HS-5 (cell line): ENCODE results near the gene MPV17L2.

Source experiments
- DNase-seq: peaks from one replicate; pipeline ENCODE4 v3.0.0-alpha.2; 2012; ENCODE audit warnings: low read depth

Gene MPV17L2

GRCh38 chr19:18218600-18218999 is 25.6 kb downstream of the MPV17L2 start:
- no peak for DNase-seq

- DNase-seq: no peak
These were observed 27.1 kb downstream of the MPV17L2 start for GRCh38 chr19:18219911-18220631.

DNA sequence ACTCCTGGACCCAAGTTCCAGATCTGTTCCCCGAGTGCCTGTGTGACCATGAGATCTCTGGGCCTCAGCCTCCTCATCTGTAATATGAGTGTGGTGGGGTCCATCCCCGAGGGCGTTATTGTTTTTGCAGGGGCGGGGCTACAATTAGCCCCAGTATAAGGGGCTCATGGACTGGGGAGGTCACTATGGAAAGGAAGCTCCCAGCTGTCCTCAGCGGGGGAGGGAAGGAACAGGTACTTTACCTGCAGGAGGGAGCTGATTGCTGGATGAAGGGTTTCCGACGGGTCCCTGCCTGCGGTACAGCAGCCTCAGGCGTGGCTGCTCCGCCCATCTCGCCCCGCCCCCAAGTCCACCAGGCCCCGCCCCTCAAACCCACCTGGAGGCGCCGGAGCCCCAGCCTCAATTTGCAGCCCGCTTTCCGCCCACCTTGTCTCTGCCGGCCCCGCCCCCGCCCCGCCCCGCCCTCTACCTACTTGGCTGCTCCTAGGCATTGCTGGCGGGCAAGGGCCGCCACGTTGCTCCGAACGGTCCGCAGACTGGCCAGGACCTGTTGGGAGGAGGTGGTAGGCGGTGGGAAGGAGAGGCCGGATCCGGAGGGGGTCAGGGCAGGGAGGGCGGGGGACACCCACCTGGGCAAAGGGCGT is 27.7 kb downstream of the MPV17L2 start:
- DNase-seq: no peak

DNA sequence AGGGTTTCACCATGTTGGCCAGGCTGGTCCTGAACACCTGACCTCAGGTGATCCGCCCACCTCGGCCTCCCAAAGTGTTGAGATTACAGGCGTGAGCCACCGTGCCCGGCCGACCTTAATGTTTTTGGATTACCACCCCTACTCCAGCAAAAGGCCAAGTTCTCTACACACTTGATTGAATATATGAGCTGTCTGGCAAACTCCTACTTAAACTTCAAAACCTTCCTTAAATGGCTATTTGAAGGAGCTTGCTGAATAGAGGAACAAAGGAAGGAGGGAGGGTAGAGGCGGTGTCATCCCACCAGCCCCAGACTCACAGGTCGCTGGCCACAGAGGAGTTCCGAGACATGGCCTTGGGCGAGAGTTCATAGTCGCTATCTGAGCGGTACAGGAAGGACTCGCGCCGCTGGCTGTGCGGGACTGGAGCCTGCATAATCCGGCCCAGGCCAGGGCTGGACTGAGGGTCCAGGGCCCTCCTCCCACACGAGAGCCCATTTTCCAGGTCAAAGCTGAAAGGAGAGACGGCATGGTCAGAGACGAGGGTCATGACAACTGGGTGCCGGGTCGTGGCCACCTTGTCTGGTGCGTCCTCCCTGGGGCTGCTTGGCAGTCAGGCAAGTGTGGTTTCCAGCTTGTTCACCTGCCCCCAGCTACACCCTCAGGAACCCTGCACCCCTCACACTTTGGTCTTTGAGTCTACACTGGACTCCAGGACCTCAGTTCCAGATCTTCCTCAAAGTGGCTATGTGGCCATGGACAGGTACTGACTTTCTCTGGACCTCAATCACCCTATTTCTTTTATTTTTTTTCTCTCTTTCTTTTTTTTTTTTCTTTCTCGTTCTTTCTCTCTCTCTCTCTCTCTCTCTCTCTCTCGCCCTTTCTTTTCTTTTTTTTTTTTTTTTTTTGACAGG is 29.1 kb downstream of the MPV17L2 start:
- DNase-seq: no peak

GRCh38 chr19:18223860-18224524 is 31.0 kb downstream of the MPV17L2 start:
- DNase-seq: no peak

- DNase-seq: peak; percentile 96
These were observed 31.7 kb downstream of the MPV17L2 start for GRCh38 chr19:18224525-18225354.

GRCh38 chr19:18225355-18225701 is 32.3 kb downstream of the MPV17L2 start:
- no peak for DNase-seq

- DNase-seq: no peak
These were observed 32.9 kb downstream of the MPV17L2 start, which contains the start of gene PDE4C for GRCh38 chr19:18225702-18226468. Gene PDE4C, minus strand, starts transcription at chr19:18226438. Its CDS starts 23 bp downstream, at chr19:18226415.

GRCh38 chr19:18226956-18227780 is 34.1 kb downstream of the MPV17L2 start:
- no peak for DNase-seq

GRCh38 chr19:18227781-18228271 is 34.8 kb downstream of the MPV17L2 start:
- no peak for DNase-seq

GRCh38 chr19:18229474-18229873 is 36.5 kb downstream of the MPV17L2 start:
- no peak for DNase-seq

GRCh38 chr19:18229915-18230314 is 36.9 kb downstream of the MPV17L2 start:
- no peak for DNase-seq

DNA sequence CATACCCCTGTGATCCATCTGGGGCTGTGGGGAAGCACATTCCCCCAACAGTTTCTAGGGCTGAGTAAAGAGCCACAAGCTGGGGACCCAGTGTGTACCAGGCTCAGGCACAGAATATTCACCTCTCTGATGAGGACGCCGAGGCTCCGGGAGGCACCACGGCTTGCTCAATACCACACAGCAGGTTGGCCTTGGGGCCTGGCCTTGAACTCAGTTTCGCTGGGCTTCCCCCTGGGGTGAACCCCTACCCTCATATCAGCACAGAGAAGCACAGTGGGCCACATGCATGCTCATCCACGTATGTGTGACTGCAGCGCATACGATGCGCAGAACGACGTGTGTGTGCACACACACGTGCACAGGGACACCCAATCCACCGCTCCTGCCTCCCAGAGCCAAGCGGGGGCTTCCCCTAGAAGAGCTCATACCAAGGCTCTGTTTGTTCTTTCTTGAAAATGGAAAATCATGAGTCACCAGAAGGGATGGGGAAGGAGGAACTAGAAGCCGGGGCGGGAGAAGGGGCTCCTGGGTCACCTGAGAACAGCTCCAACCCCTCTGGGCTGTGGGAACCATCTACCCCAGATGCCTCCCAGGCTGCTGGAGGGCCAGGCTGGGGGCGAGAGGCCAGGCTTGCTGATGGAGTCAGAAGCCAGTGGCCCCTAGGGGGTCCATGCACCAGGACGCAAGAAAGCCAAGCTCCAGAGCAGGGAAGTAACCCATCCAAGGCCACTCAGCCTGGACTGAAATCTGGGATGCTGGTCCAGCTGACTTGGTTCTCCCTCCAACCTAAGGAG is 38.1 kb downstream of the MPV17L2 start:
- DNase-seq: no peak

DNA sequence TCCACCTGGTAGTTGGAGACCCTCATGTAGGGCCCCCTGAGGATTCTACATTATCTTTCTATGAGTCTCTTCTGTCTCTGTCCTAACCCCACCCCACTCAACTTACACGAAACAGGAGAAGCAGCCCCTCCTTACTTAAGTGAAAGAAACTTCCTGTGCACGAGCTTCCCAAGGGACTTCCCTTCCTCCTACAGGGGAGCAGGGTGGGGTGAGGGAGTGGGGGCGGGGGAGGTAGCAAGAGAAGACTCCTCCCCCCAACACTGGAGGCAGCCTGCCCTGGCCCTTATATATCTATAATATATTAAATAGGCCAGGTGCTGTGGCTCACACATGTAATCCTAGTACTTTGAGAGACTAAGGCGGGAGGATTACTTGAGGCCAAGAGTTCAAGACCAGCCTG is 38.8 kb downstream of the MPV17L2 start:
- DNase-seq: no peak

DNA sequence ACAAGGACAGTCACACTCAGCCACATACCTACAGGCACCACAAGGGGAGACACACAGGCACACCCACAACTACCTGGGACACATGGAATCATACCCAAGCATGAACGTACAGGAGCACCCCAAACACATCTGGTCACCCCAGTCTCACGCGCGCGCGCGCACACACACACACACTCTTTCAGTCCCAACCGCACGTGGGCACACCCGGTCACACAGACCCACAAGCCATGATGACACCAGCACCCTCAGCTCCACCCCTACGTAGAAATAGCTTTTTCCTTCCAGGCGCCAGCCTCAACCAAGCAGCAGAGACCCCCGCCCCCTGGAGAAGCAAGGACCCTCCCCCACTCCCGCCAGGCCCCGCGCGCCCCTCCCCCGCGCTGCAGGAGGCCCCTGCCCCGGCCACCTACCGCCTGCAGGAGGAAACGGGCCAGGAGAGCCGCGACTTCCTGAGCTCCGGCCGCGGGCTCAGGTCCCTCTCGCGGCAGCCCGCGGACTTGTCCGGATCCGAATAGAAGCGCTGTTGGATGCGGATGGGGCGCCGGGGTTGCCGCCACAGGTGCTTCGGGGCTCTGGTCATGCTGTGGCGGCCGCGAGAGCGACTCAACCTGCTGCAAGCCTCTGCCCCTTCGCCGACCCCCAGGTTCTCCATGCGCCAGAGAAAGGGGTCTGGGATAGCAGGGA is 39.7 kb downstream of the MPV17L2 start:
- DNase-seq: no peak

GRCh38 chr19:18233224-18233825 is 40.3 kb downstream of the MPV17L2 start:
- DNase-seq: no peak

DNA sequence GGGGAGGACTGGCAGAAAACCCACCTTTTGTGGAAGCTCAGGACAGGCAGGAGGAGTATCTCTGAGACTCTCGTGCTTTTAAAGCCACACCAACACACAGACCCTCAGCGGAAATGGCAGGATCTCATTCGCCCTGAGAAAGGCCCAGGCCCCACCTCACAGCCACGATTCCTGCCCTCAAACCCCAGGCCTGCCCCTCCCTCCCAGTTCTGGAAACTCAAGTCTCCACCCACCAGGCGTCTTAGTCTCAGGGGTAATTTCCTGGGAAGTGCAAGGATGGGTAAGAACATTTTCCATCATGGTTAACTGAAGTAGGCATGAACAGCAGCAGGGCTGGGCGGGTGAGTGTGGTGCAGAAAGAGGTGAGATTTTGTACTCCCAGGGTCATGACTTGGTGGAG is 41.2 kb downstream of the MPV17L2 start:
- DNase-seq: no peak

GRCh38 chr19:18239303-18239702 is 46.3 kb downstream of the MPV17L2 start:
- DNase-seq: no peak
